HG02571 (cell line): ENCODE measurements around the gene PCDHB11.
"Not testable (repeated sequence)": the region's sequence is repeated elsewhere in the genome, so short reads cannot be mapped to it uniquely, and the experiment has no call there.

Experiments
- ATAC-seq: cut with Tn5 transposase; IDR thresholded peaks from one replicate; pipeline ENCODE4 v1.9.1; 2021; ENCODE audit warnings: mild to moderate bottlenecking, moderate library complexity; ENCODE audit not compliant: unreplicated experiment

The PCDHB11 gene

DNA sequence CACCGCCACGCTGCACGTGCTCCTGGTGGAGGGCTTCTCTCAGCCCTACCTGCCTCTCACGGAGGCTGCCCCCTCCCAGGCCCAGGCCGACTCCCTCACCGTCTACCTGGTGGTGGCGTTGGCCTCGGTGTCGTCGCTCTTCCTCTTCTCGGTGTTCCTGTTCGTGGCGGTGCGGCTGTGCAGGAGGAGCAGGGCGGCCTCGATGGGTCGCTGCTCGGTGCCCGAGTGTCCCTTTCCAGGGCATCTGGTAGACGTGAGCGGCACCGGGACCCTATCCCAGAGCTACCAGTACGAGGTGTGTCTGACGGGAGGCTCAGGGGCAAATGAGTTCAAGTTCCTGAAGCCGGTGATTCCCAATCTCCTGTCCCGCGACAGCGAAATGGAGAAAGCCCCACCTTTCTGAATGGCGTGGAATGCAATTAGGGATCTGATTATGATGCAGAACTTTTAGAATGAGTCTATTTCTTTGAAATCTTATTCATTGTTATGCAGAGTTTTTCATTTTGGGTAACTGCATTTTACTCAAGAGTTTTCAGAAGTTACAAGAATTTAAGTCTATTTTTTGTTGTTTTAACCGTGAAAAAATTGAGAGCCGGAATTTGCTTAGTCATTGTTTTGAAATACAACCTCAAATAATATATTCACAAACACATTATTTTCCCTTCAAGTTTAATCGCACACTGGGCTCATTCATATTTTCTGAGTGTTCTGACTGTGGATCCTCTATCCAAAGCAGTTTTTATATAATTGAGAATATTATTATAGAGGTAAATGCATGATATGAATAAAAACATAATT, 37.3 kb downstream of the PCDHB11 start:
- ATAC-seq, result no peak

DNA sequence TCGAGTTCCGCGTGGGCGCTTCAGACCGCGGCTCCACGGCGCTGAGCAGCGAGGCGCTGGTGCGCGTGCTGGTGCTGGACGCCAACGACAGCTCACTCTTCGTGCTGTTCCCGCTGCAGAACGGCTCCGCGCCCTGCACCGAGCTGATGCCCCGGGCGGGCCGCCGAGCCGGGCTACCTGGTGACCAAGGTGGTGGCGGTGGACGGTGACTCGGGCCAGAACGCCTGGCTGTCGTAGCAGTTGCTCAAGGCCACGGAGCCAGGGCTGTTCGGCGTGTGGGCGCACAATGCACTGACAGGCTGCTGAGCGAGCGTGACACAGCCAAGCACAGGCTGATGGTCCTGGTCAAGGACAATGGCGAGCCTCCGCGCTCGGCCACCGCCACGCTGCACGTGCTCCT, 42.1 kb downstream of the PCDHB11 start:
- ATAC-seq, result no peak

DNA sequence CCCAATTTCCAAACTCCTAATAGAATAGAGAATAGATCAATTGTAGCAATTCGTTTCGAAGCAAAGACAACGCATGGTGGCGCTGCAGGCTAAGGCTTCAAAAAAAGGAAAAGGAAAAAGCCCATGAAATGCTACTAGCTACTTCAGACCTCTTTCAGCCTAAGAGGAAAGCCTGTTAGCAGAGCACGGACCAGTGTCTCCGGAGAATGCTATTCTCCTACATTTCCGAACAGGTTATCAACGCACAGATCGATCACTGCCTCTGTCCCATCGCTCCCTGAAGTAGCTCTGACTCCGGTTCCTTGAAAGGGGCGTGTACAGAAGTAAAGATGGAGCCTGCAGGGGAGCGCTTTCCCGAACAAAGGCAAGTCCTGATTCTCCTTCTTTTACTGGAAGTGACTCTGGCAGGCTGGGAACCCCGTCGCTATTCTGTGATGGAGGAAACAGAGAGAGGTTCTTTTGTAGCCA, 45.9 kb downstream of the PCDHB11 start, which contains the start of gene PCDHB15:
Gene PCDHB15 (plus strand): TSS at position 146 of the 468 bp plus-strand sequence. CDS start 184 bp downstream, at position 330.
- ATAC-seq, result no peak

DNA sequence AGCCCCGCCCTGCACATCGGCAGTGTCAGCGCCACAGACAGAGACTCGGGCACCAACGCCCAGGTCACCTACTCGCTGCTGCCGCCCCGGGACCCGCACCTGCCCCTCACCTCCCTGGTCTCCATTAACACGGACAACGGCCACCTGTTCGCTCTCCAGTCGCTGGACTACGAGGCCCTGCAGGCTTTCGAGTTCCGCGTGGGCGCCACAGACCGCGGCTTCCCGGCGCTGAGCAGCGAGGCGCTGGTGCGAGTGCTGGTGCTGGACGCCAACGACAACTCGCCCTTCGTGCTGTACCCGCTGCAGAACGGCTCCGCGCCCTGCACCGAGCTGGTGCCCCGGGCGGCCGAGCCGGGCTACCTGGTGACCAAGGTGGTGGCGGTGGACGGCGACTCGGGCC, 47.5 kb downstream of the PCDHB11 start:
- not testable (repeated sequence) for ATAC-seq

DNA sequence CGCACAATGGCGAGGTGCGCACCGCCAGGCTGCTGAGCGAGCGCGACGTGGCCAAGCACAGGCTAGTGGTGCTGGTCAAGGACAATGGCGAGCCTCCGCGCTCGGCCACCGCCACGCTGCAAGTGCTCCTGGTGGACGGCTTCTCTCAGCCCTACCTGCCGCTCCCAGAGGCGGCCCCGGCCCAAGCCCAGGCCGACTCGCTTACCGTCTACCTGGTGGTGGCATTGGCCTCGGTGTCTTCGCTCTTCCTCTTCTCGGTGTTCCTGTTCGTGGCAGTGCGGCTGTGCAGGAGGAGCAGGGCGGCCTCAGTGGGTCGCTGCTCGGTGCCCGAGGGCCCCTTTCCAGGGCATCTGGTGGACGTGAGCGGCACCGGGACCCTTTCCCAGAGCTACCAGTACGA, 48.0 kb downstream of the PCDHB11 start:
- not testable (repeated sequence) for ATAC-seq

DNA sequence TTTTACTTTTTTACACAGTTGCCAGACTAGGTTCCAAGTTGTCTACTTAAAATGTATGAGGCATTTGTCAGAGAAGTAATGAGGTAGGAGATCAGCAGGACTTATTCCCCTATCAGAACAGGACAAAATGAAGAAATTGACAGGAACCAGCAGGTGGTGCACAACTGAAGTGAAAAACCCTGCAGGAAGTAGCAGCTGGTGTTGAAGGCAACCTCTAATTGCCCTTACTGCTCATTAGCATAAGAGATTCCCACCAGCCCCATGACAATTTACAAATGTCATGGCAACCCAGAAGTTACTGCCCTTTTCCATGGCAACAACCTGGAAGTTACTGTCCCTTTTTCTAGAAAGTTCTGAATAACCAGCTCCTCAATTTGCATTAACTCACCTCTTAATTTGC, 51.1 kb downstream of the PCDHB11 start:
- ATAC-seq, result no peak
